GM12875 (cell line): Measurements from ENCODE around the gene PMPCA.

Source experiments
- H3K4me3 ChIP-seq: one replicate; pipeline ENCODE4 v1.5.1; 2011; ENCODE audit warnings: low read depth, low read length, control low read depth
- TF ChIP-seq, protein P1 (sequence below): IDR thresholded peaks from 2 replicates; pipeline ENCODE4 v1.5.1; 2011; ENCODE audit warnings: low read depth, mild to moderate bottlenecking, control low read depth, inconsistent platforms, low read length, moderate library complexity, borderline replicate concordance; ENCODE audit not compliant: insufficient read depth

Gene PMPCA

DNA sequence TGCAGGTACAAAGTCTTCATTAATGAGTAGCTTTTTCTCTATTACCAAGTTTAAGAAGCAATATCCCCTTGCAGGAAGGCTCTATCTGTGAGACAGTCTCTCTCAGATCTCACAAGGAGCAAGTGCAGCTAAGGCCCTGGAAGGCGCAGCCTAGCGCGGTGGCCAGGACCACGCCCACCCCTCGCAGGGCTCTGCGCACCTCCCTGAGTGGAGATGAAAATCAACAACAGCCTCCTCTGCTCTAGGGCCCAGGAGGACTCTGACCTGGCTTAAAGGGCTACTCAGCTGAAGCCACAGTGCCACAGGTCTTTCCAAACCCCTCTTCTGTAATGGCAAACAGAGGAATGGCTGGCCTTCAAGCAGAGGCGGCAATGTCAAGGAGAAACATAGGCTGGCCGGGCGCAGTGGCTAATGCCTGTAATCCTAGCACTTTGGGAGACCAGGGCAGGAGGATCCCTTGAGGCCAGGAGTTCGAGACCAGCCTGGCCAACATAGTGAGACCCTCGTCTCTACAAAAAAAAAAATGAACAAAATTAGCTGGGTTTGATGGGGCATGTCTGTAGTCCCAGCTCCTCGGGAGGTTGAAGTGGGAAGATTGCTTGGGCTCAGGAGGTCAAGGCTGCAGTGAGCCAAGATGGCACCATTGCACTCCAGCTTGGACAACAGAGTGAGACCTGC lies 60.5 kb downstream of the PMPCA start:
- TF ChIP-seq, protein P1, sequence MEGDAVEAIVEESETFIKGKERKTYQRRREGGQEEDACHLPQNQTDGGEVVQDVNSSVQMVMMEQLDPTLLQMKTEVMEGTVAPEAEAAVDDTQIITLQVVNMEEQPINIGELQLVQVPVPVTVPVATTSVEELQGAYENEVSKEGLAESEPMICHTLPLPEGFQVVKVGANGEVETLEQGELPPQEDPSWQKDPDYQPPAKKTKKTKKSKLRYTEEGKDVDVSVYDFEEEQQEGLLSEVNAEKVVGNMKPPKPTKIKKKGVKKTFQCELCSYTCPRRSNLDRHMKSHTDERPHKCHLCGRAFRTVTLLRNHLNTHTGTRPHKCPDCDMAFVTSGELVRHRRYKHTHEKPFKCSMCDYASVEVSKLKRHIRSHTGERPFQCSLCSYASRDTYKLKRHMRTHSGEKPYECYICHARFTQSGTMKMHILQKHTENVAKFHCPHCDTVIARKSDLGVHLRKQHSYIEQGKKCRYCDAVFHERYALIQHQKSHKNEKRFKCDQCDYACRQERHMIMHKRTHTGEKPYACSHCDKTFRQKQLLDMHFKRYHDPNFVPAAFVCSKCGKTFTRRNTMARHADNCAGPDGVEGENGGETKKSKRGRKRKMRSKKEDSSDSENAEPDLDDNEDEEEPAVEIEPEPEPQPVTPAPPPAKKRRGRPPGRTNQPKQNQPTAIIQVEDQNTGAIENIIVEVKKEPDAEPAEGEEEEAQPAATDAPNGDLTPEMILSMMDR: no peak
- H3K4me3 ChIP-seq: no peak overlapping the region

DNA sequence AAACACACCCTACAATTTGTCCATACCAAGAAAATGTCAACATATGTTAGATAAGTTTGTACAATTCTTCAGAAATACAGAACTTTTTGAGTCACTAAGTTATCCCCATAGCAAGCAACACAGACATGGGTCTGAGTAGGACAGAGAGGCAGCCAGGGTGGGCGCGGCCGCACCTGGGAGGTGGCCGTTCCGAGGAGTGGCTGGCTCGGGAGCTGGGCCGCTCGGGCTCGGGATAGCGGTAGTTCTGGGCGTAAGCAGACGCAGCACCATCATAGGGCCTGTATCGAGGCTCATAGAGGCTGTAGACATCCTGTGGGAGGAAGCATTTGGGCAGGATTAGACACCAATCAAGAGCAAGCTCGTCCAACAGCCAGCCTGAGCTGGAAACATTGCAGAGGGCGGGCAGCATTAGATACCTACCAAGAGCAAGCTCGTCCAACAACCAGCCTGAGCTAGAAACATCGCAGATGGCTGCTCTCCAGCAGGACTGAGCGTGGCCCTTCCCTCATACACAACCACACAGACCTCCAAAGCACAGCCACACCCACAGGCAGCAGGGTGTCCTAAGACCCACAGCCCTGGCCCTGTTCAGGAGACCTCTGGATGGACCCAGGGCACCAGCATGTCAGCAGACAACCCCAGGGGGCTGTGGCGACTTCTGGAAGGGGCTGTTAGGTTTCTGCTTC lies 61.5 kb downstream of the PMPCA start:
- TF ChIP-seq, protein P1: no peak
- H3K4me3 ChIP-seq: no peak overlapping the region

DNA sequence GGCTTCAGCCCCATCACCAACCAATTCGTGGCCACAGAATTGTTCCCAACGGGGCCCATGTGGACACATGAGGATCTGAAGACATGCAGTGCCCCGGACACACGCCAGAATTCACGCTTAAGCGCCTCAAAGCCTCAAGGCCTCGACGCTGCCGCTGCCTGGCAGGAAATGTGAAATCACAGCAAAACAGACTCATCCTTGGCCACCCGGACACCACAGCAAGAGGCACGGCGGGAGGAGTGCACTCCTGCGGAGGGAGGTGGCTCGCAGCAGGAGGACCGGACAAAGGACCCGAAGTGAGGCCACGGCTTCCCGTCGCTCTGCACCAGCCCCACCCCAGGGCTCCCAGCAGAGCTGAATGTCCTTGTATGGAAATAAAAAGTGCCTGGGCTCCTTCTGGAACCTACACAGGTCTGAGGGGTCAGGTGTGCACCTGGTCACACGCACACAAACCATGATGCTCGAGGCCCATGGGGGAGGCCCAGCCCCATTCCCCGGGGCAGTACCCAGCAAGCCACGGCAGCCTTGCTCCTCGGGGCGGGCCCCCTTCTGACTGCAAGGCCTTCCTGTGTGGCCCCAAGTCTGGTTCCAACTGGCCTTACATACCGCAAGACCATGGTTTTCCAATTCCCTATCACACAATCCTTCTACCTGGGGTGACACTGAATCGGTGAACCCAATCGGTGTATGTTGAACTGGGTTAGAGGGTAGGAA lies 62.3 kb downstream of the PMPCA start:
- H3K4me3 ChIP-seq: no peak overlapping the region
- TF ChIP-seq, protein P1: no peak

DNA sequence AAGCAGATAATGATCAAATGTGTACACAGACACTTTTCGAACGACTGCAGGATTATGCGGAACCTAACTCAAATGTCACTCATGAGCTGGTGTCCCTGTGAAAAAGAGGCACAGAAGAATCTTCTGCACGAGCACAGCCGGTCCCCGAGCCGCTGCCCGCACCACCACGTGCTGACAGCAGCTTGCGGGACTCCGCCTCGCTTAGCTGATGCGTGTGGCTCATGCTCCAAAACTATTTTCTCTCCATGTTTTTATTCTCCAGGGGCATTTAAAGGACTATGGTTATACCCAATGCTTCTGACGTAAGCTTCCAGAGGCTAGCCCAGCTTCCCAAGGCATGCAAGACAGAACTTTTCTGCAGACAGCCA lies 62.9 kb downstream of the PMPCA start:
- no peak overlapping the region for H3K4me3 ChIP-seq
- TF ChIP-seq, protein P1: no peak
